ENCODE measurements around the gene RETSAT. TPM values are rescaled to one million over a fixed set of nuclear protein-coding genes. Genes with fewer than 3 reads are reported as not detected.

Gene RETSAT
- total RNA-seq, 1 donor = 60.1 TPM

DNA sequence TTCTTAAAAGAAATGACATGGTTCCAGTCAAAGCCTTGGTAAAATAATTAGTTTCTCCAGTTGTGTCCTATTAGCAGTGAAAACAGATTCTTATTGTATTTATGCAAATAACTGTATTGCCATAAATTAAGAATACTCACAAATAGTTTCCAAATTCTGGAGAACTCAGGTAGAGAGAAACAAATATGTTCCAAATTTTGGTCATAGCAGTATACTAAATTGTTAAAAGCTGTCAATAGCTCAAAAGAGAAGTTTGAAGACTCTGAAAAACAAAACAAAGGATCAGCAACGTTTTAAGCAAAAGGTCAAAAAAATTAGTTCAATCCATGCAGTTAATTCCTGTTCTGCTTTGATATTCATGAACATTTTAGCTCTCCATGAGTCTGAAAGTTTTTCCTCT lies 25.7 kb upstream of the RETSAT start:
- no peak for DNase-seq (ENCODE audit: low read depth)
- TF ChIP-seq, protein P1, sequence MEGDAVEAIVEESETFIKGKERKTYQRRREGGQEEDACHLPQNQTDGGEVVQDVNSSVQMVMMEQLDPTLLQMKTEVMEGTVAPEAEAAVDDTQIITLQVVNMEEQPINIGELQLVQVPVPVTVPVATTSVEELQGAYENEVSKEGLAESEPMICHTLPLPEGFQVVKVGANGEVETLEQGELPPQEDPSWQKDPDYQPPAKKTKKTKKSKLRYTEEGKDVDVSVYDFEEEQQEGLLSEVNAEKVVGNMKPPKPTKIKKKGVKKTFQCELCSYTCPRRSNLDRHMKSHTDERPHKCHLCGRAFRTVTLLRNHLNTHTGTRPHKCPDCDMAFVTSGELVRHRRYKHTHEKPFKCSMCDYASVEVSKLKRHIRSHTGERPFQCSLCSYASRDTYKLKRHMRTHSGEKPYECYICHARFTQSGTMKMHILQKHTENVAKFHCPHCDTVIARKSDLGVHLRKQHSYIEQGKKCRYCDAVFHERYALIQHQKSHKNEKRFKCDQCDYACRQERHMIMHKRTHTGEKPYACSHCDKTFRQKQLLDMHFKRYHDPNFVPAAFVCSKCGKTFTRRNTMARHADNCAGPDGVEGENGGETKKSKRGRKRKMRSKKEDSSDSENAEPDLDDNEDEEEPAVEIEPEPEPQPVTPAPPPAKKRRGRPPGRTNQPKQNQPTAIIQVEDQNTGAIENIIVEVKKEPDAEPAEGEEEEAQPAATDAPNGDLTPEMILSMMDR (IDR thresholded peaks at IDR 0.05; ENCODE audit: insufficient read depth, low read length) = no peak
- no peak overlapping the region for H3K4me3 ChIP-seq (ENCODE audit: low read depth, low read length)

DNA sequence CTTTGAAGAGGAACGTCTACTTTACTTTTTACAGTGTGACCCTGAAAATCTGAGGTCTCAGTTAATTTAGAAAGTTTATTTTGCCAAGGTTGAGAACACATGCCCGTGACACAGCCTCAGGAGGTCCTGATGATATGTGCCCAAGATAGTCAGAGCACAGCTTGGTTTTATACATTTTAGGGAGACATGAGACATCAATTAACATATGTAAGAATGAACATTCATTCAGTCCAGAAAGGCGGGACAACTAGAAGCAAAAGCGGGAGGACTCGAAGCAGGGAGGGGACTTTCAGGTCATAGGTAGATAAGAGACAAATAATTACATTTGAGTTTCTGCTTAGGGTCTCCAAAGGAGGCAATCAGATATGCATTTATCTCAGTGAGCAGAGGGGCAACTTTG lies 23.9 kb upstream of the RETSAT start:
- TF ChIP-seq, protein P1 (IDR thresholded peaks at IDR 0.05; ENCODE audit: insufficient read depth, low read length) = no peak
- DNase-seq (ENCODE audit: low read depth) = no peak
- H3K4me3 ChIP-seq (ENCODE audit: low read depth, low read length) = no peak overlapping the region

DNA sequence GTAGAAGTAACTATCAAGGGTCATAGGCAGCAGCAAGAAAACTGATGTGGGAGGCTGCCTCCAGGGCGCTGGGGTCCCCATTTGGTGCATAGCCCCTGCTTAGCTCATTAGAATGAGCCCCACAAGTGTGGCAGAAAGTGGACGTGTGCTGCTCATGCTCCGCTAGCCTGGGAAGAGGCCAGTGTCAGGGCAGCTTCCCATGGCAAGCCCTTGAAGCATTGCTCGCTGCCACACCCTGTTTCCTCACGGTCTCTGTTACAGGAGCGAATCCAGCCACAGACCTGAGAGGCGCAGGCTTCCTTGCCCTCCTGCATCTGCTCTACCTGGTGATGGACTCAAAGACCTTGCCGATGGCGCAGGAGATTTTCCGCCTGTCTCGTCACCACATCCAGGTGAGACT lies 22.8 kb upstream of the RETSAT start:
- no peak overlapping the region for H3K4me3 ChIP-seq (ENCODE audit: low read depth, low read length)
- no peak for DNase-seq (ENCODE audit: low read depth)

DNA sequence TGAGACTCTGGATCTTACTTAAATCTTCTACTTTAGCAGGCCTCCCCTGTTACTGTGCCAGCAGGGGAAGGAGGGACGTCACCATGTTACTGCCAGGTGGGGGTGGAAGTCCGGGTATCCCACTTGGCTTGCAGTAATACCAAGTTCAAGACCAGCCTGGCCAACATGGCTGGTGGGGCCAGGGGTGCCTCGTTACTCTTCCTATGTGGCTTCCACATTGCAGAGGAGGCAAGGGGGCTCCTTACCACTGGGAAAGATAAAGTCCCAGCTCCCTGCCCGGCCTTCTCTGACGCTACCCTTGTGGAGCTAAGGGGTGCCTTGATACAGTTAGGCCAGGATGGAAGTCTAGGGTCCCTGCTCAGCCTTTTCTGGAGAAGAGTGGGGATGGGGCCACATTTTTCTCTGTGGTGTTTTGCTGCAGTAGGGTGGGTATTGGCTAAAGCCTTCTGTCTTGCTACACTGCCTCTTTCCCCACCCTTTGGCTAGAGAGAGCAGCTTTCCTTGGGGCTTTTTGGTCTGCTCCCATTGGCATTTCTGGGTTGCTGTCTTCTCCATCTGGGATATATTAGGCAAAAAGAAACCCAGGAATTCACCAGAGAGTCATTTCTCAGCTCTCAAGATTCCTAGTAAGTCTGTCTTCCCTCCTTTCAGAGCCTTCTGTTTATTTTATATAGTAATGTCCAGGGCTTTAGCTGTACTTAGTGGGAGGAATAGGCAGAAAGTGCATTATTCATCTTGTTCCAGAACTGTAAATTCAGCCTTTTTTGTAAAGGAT lies 22.1 kb upstream of the RETSAT start:
- no peak overlapping the region for H3K4me3 ChIP-seq (ENCODE audit: low read depth, low read length)
- TF ChIP-seq, protein P1 (IDR thresholded peaks at IDR 0.05; ENCODE audit: insufficient read depth, low read length) = no peak
- DNase-seq (ENCODE audit: low read depth) = peak; percentile 38

More for the DNA sequence above, 22.8 kb upstream of the RETSAT start:
- TF ChIP-seq, protein P1 (IDR thresholded peaks at IDR 0.05; ENCODE audit: insufficient read depth, low read length) = no peak

DNA sequence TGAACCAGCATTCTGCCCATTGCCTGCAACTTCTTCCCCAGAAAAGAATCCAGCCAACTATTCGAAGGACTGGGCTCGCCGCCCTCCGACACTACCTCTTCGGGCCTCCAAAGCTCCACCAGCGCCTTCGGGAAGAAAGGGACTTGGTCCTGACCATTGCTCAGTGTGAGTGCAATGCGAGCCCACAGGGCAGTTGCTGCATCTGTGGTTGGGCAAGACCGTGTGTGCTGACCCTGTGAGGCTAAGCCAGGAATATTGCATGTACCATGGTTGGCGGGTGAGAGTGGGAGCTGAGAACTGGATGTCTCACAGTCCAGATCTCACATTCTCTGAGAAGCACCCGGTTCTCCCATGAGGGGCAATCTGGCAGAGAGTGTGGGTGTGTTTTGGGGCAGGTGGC lies 16.7 kb upstream of the RETSAT start:
- DNase-seq (ENCODE audit: low read depth) = no peak
- TF ChIP-seq, protein P1 (IDR thresholded peaks at IDR 0.05; ENCODE audit: insufficient read depth, low read length) = no peak
- no peak overlapping the region for H3K4me3 ChIP-seq (ENCODE audit: low read depth, low read length)

DNA sequence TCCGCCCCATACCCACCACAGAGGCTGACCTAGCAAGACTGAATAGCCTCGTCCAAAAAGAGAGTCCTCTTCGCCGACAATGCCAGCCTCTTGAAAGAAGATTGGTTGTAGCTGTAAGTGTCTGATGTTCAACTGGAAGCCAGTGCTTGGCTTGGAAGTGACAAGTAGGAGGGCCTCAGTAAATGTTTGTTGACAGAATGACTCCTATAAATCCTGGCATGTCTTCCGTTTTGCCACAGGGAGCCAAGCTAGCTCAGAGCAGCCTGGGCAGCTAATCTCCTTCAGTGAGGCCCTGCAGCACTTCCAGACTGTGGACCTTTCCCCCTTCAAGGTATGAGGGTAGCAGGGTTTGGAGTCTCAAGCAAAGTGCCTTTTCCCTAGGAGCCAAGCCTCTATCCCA lies 15.2 kb upstream of the RETSAT start:
- H3K4me3 ChIP-seq (ENCODE audit: low read depth, low read length) = no peak overlapping the region
- DNase-seq (ENCODE audit: low read depth) = no peak
- TF ChIP-seq, protein P1 (IDR thresholded peaks at IDR 0.05; ENCODE audit: insufficient read depth, low read length) = no peak

DNA sequence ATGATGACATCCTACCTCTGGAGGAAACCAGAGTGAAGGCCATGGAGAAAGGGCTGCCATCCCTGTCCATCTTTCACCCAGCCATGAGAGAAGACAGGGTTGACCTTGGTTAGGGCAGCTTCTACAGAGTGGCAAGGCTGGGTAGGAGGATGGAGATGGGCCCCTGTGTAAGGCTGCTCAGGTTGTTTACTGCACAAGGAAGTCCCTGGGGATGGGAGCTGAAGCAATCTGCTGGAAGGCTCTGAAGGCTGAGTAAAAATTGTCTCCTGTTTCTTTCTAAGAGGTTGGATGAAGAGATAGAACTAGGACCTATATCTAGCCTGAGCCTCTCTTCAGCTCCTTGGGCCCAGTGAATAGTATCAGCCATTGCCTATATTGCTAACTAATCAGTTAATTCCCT lies 14.6 kb upstream of the RETSAT start:
- TF ChIP-seq, protein P1 (IDR thresholded peaks at IDR 0.05; ENCODE audit: insufficient read depth, low read length) = no peak
- H3K4me3 ChIP-seq (ENCODE audit: low read depth, low read length) = no peak overlapping the region
- no peak for DNase-seq (ENCODE audit: low read depth)
